OCI-LY7 (cell line): ENCODE data around the gene ANKRD63. TPM values are rescaled to one million over a fixed set of nuclear protein-coding genes. Genes with fewer than 3 reads are reported as not detected.

Experiments used
- BruUV-seq: library from RNA; stranded (reverse); fragments of 400-500 nt; replicated peaks from 2 replicates; lab custom pipeline; 2021; lab: Mats Ljungman, UMichigan
- CTCF ChIA-PET: fragments of 300-600 bp; sonication (Branson Sonifier 250); formaldehyde crosslinking; loops from one replicate; lab custom pipeline; 2022; ENCODE audit warnings: antibody characterized with exemption; ENCODE audit not compliant: unreplicated experiment; lab: Charles Lee
- POLR2A ChIA-PET: fragments of 300-600 bp; sonication (Branson Sonifier 250); formaldehyde crosslinking; loops from one replicate; lab custom pipeline; 2022; ENCODE audit warnings: antibody characterized with exemption; lab: Charles Lee
- DNase-seq: peaks from one replicate; pipeline ENCODE4 v3.0.0-alpha.2; 2015; ENCODE audit warnings: low spot score
- H2AFZ ChIP-seq: fragments of 200-600 bp; sonication (generic), shearing (Covaris generic); 2 replicates; pipeline ENCODE4 v1.6.1; 2014; ENCODE audit warnings: mild to moderate bottlenecking, antibody characterized with exemption, low read length, moderate library complexity
- H3K27ac ChIP-seq: fragments of 200-600 bp; sonication (generic); 2 replicates; pipeline ENCODE4 v1.5.1; 2014; ENCODE audit warnings: mixed run types, low read depth, mild to moderate bottlenecking, moderate library complexity, low read length, inconsistent platforms; ENCODE audit not compliant: poor library complexity, severe bottlenecking
- H3K36me3 ChIP-seq: fragments of 200-600 bp; sonication (generic); 2 replicates; pipeline ENCODE4 v1.6.1; 2014; ENCODE audit warnings: mild to moderate bottlenecking, antibody characterized with exemption, low read length, moderate library complexity, mixed read lengths; ENCODE audit not compliant: insufficient read depth
- H3K4me1 ChIP-seq: fragments of 200-600 bp; sonication (generic); 2 replicates; pipeline ENCODE4 v1.5.1; 2014; ENCODE audit warnings: mild to moderate bottlenecking, low read length; ENCODE audit not compliant: insufficient read depth, poor library complexity, severe bottlenecking
- H3K4me2 ChIP-seq: fragments of 200-600 bp; sonication (generic); 2 replicates; pipeline ENCODE4 v1.6.1; 2014; ENCODE audit warnings: mild to moderate bottlenecking, low read length
- H3K4me3 ChIP-seq: fragments of 200-600 bp; sonication (generic); 2 replicates; pipeline ENCODE4 v1.5.1; 2014; ENCODE audit warnings: mild to moderate bottlenecking, low read depth, low read length; ENCODE audit not compliant: poor library complexity, severe bottlenecking
- H3K79me2 ChIP-seq: fragments of 200-600 bp; sonication (generic); 2 replicates; pipeline ENCODE4 v1.6.1; 2016; ENCODE audit warnings: low read depth, mild to moderate bottlenecking, low read length, moderate library complexity, mixed read lengths; ENCODE audit not compliant: insufficient read depth
- H3K9me2 ChIP-seq: fragments of 200-600 bp; sonication (generic); 2 replicates; pipeline ENCODE4 v1.6.1; 2016; ENCODE audit warnings: mild to moderate bottlenecking, low read length, mixed read lengths; ENCODE audit not compliant: insufficient read depth
- H3K9me3 ChIP-seq: fragments of 200-600 bp; sonication (generic); 2 replicates; pipeline ENCODE4 v1.6.1; 2014; ENCODE audit warnings: mild to moderate bottlenecking, mixed run types, low read length, mixed read lengths
- H4K20me1 ChIP-seq: fragments of 200-600 bp; sonication (generic); 2 replicates; pipeline ENCODE4 v1.6.1; 2014; ENCODE audit warnings: mild to moderate bottlenecking, antibody characterized with exemption, low read length, moderate library complexity, mixed read lengths; ENCODE audit not compliant: insufficient read depth
- EZH2phosphoT487 ChIP-seq: fragments of 200-600 bp; sonication (generic); IDR thresholded peaks from 2 replicates; pipeline ENCODE4 v1.6.1; 2018; ENCODE audit warnings: low read depth, borderline replicate concordance, mild to moderate bottlenecking, mixed run types, antibody characterized with exemption, low read length, moderate library complexity, mixed read lengths
- intact Hi-C: fragments of 100-400 bp; cut with micrococcal nuclease; formaldehyde crosslinking; loops from one replicate; pipeline ENCODE4 v1.10.0; 2022; ENCODE audit not compliant: unreplicated experiment
- total RNA-seq, 2 experiments: library from RNA; depleted of rRNA in 1 of 2; stranded (reverse); fragments of >200 nt in 1 of 2; shearing (Covaris generic) in 1 of 2; gene quantifications; 2 replicates each; pipeline ENCODE4 v1.2.3, GENCODE V29; 2014 to 2022
- TF ChIP-seq, protein P1 (sequence below): fragments of 200-600 bp; sonication (generic); conservative IDR thresholded peaks from 2 replicates; pipeline ENCODE4 v1.5.1; 2014; ENCODE audit warnings: mild to moderate bottlenecking, antibody characterized with exemption, low read length, moderate library complexity, mixed read lengths

ANKRD63 gene
- total RNA-seq, 2 experiments from 2014 or later, result not detected

DNA sequence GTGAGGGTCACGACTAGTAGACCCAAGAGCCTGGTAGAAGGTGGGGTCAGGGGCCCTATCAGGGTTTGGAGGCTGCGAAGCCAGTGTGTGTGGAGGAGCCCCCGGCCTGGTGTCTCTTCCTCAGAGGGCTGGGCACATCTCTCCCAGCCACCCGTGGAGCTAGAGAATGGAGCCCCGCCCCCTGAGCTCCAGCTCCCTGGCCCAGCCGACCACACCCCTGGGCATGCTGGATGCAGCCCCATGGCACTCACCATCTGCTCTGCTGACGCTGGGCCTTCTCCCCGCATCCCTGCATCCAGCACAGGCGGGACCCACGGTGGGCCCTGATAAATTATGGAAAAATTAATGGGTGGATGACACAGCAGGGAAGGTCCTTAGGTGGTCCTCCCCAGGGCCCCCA lies 17.5 kb downstream of the ANKRD63 start:
- Histone ChIP-seq H3K9me2 (no peaks in the 10 kb centered on the region), H3K79me2 (no peaks in the 10 kb centered on the region), H3K4me1 (no peaks in the 10 kb centered on the region), H3K4me3 (no peak overlapping the region), H3K9me3 (no peaks in the 10 kb centered on the region), H3K27ac (no peak overlapping the region), H4K20me1 (no peaks in the 10 kb centered on the region), H3K4me2 (no peak overlapping the region), H2AFZ (no peak overlapping the region), H3K36me3 (no peaks in the 10 kb centered on the region)
- BruUV-seq, result no TSS peak
- CTCF ChIA-PET, result no interaction called here
- no peak for DNase-seq
- intact Hi-C loops, result no loop called here
- TF ChIP-seq, protein P1, sequence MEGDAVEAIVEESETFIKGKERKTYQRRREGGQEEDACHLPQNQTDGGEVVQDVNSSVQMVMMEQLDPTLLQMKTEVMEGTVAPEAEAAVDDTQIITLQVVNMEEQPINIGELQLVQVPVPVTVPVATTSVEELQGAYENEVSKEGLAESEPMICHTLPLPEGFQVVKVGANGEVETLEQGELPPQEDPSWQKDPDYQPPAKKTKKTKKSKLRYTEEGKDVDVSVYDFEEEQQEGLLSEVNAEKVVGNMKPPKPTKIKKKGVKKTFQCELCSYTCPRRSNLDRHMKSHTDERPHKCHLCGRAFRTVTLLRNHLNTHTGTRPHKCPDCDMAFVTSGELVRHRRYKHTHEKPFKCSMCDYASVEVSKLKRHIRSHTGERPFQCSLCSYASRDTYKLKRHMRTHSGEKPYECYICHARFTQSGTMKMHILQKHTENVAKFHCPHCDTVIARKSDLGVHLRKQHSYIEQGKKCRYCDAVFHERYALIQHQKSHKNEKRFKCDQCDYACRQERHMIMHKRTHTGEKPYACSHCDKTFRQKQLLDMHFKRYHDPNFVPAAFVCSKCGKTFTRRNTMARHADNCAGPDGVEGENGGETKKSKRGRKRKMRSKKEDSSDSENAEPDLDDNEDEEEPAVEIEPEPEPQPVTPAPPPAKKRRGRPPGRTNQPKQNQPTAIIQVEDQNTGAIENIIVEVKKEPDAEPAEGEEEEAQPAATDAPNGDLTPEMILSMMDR, result no peak
- no peak for TF ChIP-seq EZH2phosphoT487
- POLR2A ChIA-PET, result no interaction called here

DNA sequence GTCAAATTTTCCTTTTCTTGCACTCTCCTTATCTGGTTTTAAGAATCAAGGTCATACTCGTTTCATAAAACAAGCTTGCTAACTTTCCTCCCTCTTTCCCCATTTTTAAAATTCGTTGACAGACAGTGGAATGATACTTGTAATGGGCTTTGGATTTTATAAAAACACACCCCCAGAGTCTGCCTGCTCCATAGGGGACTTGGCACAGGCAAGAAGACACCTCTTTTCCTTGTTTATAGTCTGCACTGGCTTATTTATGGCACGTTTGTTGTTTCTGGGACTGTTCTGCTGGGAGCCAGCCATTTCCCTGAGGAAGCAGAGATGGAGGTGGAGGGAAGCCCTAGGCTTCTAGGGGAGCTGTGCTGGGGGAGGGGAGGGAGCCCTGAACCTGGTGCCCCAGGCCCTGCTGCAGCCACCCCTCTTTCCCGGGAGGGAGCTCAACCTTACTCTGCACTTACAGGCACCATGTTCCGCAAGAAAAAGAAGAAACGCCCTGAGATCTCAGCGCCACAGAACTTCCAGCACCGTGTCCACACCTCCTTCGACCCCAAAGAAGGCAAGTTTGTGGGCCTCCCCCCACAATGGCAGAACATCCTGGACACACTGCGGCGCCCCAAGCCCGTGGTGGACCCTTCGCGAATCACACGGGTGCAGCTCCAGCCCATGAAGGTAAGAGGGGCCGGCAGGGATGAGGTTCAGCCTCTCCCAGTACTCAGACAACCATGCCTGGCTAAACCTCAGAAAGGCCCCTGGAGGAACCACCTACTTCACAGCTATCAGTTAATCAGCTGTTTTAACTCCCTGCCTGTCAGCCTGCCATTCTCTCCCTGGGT lies 18.3 kb downstream of the ANKRD63 start:
- Histone ChIP-seq H3K9me3 (no peaks in the 10 kb centered on the region), H3K79me2 (no peaks in the 10 kb centered on the region), H4K20me1 (no peaks in the 10 kb centered on the region), H3K4me1 (no peaks in the 10 kb centered on the region), H3K27ac (no peak overlapping the region), H2AFZ (no peak overlapping the region), H3K4me2 (no peak overlapping the region), H3K36me3 (no peaks in the 10 kb centered on the region), H3K9me2 (no peaks in the 10 kb centered on the region), H3K4me3 (no peak overlapping the region)
- ChIA-PET CTCF (no interaction called here), POLR2A (no interaction called here)
- BruUV-seq, result no TSS peak
- DNase-seq, result no peak
- TF ChIP-seq, protein P1, result no peak
- no peak for TF ChIP-seq EZH2phosphoT487
- intact Hi-C loops, result no loop called here

DNA sequence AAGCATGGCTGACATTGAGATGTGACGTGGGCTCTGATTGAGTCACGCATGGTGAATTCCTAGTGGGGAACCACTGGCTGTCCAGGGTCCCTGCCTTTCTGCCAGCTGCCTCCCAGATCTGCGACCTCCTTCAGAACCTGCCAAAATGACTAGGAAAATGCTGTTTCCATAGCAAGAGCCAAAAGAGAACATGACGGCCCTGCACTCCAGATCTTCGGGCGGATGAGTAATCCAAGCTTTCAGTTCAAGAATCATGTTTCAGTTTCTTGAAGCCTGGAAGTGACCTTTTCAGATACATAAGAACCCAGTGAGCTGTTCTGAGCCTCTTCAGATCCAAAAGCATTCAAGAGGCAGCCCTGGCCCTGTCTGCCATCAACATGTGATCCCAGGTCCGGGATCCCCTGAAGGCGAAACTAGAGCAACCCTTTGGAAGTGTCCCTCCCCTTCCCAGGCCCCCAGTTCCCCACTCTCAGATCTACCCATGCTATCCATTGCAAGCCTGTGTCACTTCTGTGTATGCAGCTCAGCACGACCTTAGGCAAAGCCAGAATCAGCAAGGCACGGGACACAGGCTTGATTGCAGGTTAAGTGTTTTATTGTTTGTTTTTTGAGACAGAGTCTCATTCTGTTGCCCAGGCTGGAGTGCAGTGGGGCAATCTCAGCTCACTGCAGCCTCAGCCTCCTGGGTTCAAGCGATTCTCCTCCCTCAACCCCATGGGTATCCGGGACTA lies 19.7 kb downstream of the ANKRD63 start:
- Histone ChIP-seq H3K9me2 (no peaks in the 10 kb centered on the region), H4K20me1 (no peaks in the 10 kb centered on the region), H3K4me3 (no peak overlapping the region), H3K4me2 (no peak overlapping the region), H3K79me2 (no peaks in the 10 kb centered on the region), H3K9me3 (no peaks in the 10 kb centered on the region), H2AFZ (no peak overlapping the region), H3K36me3 (no peaks in the 10 kb centered on the region), H3K27ac (no peak overlapping the region), H3K4me1 (no peaks in the 10 kb centered on the region)
- TF ChIP-seq, protein P1, result no peak
- TF ChIP-seq EZH2phosphoT487, result no peak
- POLR2A ChIA-PET, result no interaction called here
- BruUV-seq, result no TSS peak
- intact Hi-C loops, result no loop called here
- CTCF ChIA-PET, result no interaction called here
- DNase-seq, result no peak
